HG03039 (cell line): ENCODE measurements around the gene L3MBTL4.
"Not testable (repeated sequence)": the region's sequence is repeated elsewhere in the genome, so short reads cannot be mapped to it uniquely, and the experiment has no call there.

Experiments
- ATAC-seq: cut with Tn5 transposase; IDR thresholded peaks from one replicate; pipeline ENCODE4 v1.9.1; 2021; ENCODE audit warnings: mild to moderate bottlenecking, moderate library complexity; ENCODE audit not compliant: unreplicated experiment

The L3MBTL4 gene

DNA sequence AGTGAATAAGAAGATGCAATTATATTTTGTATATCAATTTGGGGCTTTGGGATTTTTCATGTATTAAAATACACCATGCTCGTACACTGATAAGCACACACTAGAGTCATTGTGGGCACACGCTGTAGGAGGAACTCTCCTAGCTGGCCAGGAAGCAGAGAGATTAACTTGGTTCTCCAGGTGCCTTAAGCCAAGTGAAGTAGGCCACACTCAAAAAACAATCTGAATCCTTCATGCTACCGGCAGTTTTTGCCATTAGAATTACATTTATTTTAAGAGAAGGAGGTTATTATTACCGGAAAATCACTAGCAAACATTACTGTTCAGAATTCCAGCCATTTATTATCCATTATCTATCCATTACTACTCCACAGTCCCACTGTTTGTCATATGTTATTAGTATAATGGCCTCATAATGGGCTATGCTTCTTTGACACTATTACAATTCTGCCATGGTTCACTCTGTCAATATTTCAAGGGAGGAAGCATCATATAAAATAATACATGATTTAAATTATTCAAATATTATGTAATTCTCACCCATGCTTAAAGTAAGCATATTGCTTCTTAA is 214.4 kb downstream of the L3MBTL4 start:
- no peak for ATAC-seq

DNA sequence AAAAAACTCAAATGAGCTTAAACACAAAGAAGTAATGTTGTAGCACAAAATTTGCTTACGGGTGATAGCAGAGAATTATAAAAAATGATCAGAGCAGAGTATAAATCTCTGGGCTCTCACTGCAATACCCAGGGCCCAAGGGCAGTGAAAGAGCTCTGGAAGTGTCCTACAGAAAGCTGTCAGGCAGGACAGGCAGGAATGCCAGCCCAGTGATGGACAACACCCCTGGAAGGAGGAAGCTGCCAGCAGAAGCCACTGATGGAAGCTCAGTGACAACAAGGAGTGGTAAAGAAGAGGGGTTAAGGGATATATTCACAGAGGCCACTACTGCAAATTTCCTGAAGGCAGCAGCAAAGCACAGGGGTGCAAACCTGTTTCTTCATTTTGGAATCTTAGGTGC is 214.9 kb downstream of the L3MBTL4 start:
- ATAC-seq = no peak

- no peak for ATAC-seq
These were observed 216.1 kb downstream of the L3MBTL4 start for GRCh38 chr18:6198585-6198984.

DNA sequence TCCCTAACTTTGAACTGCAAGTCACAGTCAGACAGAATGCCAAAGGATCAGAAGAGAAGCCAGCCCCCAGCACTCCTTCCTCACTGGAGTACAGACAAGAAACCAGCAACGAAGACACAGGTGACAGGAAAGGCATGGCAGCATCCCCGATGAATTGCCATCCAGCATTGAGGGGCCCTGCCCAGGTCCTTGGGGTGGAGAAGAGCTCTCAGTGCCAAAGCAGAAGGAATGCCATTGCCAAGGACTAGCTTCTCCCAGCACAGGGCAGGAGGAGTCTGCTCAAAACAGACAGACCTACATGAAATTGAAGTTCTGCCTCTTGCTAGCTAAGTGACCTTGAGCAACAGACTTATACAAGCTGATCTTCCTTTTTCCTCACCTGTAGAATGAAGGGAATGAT is 220.1 kb downstream of the L3MBTL4 start:
- no peak for ATAC-seq

DNA sequence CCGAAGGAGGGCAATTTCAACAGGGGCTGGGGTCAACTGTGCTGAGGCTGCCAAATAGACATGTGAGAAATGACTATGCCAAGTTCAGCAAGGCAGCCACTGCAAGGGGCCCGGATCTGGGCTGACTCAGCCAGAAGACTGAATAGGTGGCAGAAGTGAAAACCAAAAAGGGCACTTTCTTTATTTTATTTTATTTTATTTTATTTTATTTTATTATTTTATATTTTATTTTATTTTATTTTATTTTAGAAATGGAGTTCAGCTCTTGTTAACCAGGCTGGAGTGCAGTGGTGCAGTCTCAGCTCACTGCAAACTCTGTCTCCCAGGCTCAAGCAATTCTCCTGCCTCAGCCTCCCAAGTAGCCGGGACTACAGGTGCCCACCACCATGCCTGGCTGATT is 228.9 kb downstream of the L3MBTL4 start:
- not testable (repeated sequence) for ATAC-seq

DNA sequence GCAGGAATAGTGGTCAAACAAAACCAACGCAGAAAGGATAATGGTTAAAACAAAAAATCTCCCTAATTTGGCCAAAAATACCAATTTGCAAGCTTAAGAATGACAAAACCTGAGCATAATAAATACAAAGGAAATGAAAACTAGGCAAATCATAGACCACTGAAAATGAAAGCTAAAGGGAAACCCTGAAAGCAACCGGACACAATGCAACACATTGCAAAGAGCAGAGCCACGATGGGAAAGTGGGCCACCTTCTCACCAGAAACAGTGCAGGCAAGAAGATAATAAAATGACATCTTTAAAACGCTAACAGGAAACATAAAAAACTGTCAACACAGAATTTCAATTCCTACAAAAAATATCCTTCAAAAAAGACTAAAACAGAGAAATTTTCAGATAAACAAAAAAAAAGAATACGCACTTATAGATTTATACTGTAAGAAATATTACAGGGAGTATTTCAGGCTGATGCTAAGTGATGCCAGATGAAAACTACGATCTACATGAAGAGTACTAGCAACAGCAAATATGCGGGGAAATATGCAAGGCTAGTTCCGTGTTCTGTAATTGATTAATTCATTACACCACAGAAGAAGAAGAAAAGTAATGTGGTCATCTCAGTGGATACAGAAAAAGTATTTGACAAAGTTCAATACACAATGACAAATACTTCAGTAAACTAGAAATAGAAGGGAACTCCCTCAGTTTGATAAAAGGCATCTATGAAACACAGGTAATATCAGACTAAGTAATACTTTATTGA is 239.5 kb downstream of the L3MBTL4 start:
- no peak for ATAC-seq

DNA sequence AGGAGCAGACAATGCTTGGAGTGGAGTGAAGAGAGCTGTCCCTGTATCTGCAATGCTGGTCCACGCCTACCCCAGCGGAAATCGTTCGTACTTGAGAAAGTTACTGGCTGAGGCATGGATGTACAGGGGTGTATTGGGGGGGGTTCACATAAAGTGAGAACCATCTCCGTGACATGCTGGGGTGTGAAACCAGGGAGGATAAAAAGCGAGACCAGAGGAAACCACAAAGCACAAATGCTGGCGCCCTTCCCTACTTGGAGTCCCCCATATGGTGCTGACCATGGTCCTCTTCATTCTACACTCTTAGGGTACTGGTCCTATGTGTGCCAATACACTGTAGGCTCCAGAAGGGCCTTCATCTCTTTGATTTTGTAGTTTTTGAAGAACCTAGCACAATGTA is 244.1 kb downstream of the L3MBTL4 start:
- ATAC-seq = no peak

DNA sequence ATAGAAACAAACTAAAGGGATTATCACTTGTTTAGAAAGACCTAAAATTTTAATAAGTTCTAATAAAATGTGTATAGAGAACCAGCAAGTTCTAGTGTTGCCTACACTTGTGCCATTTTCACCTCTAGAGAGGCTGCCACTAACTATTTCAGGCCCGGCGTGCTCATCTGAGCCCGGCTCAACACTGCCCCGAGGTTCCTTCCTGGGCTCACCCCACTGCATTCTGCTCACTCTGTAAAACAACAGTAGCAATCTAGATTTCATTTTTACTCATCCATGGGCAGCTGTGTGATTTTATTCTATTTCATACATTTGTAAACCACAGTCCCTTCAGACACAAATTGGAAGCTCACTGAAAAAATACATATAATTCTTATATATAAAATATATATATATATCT is 253.2 kb downstream of the L3MBTL4 start:
- ATAC-seq = no peak

DNA sequence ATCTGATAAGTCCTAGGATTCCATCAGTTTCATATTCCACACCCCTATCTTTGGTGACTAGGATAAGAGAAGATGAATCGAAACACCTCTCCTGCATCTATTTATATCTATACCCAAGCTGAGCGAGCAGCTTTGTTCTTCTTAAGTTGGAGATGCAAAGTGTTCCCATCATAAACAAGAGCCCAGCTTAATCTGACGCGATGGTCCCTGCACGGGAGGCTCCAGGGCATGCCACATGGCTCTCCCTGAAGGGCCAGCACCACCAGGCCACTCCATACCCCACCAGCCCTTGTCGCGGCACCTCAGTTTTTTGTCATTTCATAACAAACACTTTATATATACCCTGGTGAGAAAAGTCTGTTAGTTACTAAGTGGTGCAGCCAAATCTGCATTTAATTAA is 255.3 kb downstream of the L3MBTL4 start:
- ATAC-seq = no peak

- ATAC-seq = no peak
These were observed 255.8 kb downstream of the L3MBTL4 start for GRCh38 chr18:6158958-6159357.

DNA sequence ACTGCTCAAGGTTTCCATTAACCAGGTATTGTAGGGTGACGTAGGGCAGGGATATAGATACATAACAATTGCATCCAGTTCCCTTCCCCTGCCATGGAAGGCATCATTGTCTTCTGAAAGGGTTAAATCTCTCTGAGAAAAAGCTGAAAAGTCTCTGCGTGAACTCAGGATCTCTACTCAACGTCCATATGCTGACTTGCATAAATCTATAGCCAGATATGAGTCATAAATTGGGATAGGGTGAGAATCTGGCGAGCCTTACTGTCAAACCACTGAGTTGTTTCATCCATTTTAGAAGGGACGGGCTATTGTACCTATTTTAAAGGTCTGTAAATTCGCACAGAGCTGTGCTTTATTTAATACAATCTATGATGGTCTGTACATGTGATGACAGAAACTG is 258.3 kb downstream of the L3MBTL4 start:
- no peak for ATAC-seq

DNA sequence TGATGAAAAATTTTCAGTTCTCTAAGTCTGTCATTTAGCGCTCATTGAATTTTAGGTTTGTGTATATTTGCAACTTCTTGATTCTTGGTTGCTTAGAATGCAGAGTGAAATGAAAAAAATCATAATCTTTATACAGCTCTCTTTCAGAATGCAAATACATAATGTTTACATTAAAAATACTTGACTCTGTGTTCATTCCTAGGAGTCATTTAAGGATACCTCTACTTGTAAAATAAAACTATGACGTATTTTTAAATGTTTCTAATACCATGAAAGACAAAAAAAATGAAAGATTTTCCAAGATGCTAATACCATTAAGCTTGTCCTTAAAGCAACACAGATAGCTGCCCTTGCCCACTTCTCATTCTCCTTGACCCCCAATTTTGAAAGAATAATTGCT is 259.0 kb downstream of the L3MBTL4 start:
- ATAC-seq = no peak

DNA sequence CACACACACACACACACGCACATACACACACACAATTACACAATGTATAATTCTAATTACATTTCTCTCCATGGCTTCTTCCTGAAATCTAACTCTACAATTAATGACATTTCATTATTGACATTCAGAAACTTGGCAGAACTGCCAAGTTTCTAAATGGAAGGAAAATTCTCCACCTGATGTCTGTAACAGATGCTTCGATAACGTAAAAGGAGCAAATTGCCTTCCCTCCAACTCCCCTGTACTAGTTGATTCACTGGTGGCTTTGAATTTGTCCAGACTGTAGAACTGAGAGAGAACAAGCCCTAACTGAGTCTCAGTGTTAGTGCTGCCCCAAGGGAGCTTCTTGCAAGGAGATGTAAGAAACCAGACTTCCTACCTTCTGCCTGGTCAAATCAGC is 264.3 kb downstream of the L3MBTL4 start:
- no peak for ATAC-seq

DNA sequence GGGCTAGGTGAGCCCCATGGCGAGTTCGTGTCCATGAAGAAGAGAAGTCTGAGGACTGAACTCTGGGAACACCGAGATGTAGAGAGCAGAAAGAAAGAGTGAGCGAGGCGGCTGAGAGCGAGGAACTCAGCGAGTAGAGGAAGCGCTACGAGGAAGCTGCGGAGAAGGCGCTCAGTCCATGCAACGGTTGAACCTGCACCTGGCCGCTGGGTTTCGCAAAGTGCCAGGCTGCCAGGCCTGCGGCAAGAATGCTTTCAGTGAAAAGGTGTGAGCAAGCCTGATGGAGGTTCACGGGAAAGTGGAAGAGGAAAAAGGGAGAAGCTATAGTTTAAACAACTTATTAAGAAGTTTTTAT is 268.4 kb downstream of the L3MBTL4 start:
- no peak for ATAC-seq

DNA sequence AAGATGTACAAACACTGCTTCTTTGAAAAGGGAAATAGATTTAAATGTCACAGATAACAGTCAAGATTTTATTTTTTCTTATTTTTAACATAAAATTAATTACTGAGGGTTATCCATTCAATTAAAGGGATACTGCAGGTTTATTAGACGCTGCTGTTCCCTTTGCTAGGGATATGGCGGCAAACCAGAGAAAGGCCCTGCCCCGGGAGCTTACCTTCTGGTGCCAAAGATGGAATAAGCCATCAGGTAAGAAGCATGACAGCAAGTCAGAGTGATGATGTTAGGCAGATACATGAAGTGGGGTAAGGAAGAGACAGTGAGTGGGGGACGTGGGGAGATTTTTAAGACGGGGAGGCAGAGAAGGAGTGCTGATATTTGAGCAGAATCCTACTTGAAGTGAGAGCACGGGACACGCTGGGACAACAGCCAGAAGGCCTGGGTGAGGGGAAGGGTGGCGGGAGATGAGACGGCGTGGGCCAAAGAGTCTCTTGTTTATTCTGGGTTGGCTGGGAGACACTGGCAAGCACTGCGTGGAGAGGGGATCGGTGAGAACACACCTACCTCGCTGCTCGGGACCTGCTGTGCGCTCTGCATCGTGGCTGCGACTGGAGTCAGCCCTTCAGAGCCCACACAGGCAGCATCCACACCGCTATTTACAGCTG is 268.9 kb downstream of the L3MBTL4 start:
- ATAC-seq = no peak

GRCh38 chr18:6139007-6139406 is 275.7 kb downstream of the L3MBTL4 start:
- ATAC-seq = no peak

- not testable (repeated sequence) for ATAC-seq
These were observed 278.8 kb downstream of the L3MBTL4 start for GRCh38 chr18:6135901-6136300.

DNA sequence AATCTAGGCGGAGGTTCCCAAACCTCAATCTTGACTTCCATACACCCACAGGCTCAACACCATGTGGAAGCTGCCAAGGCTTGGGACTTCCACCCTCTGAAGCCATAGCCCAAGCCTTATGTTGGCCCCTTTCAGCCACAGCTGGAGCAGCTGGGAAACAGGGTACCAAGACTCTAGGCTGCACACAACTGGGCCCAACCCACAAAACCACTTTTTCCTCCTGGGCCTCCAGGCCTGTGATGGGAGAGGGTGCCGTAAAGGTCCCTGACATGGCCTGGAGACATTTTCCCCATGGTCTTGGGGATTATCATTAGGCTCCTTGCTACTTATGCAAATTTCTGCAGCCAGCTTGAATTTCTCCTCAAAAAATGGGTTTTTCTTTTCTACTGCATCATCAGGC is 279.7 kb downstream of the L3MBTL4 start:
- not testable (repeated sequence) for ATAC-seq

- no peak for ATAC-seq
These were observed 281.9 kb downstream of the L3MBTL4 start for GRCh38 chr18:6132751-6133368.

DNA sequence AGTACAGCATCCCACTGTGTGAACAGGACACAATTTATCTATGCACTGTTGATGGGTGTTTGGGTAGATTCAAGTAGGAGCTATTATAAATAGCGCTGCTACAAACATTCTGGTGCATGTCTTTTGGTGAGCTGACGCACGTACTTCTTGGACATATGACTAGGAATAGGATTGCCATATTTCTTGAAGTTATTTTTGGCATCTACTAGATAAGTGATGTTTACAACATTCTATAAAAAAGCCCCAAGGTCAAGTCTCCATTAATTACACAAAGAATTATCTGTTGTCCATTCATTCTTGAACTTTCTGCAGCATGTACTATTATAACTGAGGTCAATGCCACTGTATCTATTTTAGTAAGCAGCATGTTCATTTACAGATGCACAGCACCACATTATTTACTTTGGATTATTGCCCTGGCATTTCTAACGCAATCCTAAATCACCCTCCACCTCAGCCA is 293.9 kb downstream of the L3MBTL4 start:
- ATAC-seq = no peak

- ATAC-seq = no peak
These were observed 294.9 kb downstream of the L3MBTL4 start for GRCh38 chr18:6119761-6120160.

DNA sequence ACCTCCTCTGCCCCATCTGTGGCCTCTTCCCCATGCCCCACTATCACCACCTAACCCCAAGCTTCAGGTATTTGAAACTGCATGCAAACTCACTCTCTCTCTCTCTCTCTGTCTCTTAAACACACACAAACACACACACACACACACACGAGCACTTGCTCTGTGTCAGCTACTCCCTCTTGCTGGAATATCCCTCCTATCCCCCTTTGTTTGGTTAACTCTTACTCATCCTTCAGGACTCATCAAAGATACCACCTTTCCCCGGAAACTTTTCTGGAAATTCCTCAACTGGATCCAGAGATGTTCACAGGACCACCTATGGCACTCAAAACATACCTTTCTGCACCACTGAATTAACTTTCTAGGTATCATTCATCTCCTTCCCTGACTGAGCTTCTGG is 296.6 kb downstream of the L3MBTL4 start:
- no peak for ATAC-seq
